Psoas muscle (tissue), 8 donors: ENCODE data around the gene NAA50. TPM values are rescaled to one million over a fixed set of nuclear protein-coding genes. Genes with fewer than 3 reads are reported as not detected.

Experiments
- ATAC-seq, 4 donors: fragments of 200-7000 bp; cut with Tn5 transposase; one replicate each; pipeline ENCODE4 v1.9.1; 2020; ENCODE audit warnings: moderate library complexity in 3 of 4, mild to moderate bottlenecking in 2 of 4
- DNase-seq, 2 donors: peaks; one replicate each; pipeline ENCODE4 v3.0.0-alpha.2; 2020
- H3K27ac ChIP-seq: fragments of 200-600 bp; one replicate; pipeline ENCODE4 v1.8.0; 2022
- H3K27me3 ChIP-seq, 3 donors: fragments of 200-600 bp in 1 of 3; one replicate each; pipeline versions ENCODE4 v1.6.1 to v1.8.0; 2013 to 2022; ENCODE audit warnings: low read length in 2 of 3, mild to moderate bottlenecking in 2 of 3, moderate library complexity in 1 of 3; ENCODE audit not compliant: insufficient read depth in 3 of 3
- H3K36me3 ChIP-seq, 2 donors: fragments of 200-600 bp in 1 of 2; one replicate each; pipeline versions ENCODE4 v1.6.1 to v1.8.0; 2013 to 2022; ENCODE audit warnings: low read depth in 1 of 2, mild to moderate bottlenecking in 1 of 2, moderate library complexity in 1 of 2; ENCODE audit not compliant: insufficient read depth in 1 of 2
- H3K4me1 ChIP-seq: fragments of 200-600 bp; one replicate; pipeline ENCODE4 v1.8.0; 2022
- H3K4me3 ChIP-seq: fragments of 200-600 bp; one replicate; pipeline ENCODE4 v1.8.0; 2022; ENCODE audit warnings: mild to moderate bottlenecking
- H3K9me3 ChIP-seq: fragments of 200-600 bp; one replicate; pipeline ENCODE4 v1.8.0; 2022
- CTCF ChIP-seq: fragments of 200-600 bp; IDR thresholded peaks from one replicate; pipeline ENCODE4 v1.8.0; 2022; ENCODE audit warnings: antibody characterized with exemption
- WGBS, 3 donors: extraction: QIAGEN DNeasy Blood & Tissue Kit; methylation state at CpG; one replicate each; pipeline versions ENCODE4 v1.1.6 to v1.1.7; 2013; 5-methylcytosine and 5-hydroxymethylcytosine counted together
- intact Hi-C, 2 donors: fragments of 100-400 bp; cut with DNase I; formaldehyde crosslinking; loops; one replicate each; pipeline versions ENCODE4 v1.11.0 to v1.14.2; 2022
- polyA plus RNA-seq, 3 donors: library from polyadenylated mRNA; stranded (reverse); fragments of 200-250 nt; gene quantifications; one replicate each; pipeline ENCODE4 v1.2.3, GENCODE V29; 2013
- total RNA-seq, 4 donors: library from RNA; stranded (reverse); fragmentation: NEBNext Ultra II Directional in 2 of 4; extraction: Animal tissue kit (Norgen Biotek cat#: 25700) in 2 of 4; gene quantifications; one replicate each; pipeline versions ENCODE4 v1.2.1 to v1.2.4, GENCODE V29; 2021 to 2023
- donor health status: healthy with polysubstance abuse.
- donor health status: DM: no; HTN: no; CAD: no; lungs with moderate emphysema.
- donor health status: Bipolar disorder and iron deficiency.
- donor health status: healthy.
- donor health status: DM: yes; HTN: yes; CAD: no.
- donor health status: DM: no; HTN: no; CAD: no.
- donor health status: DM: no; HTN: no; CAD: no.
- donor health status: DM: yes; HTN: yes; CAD: no.

NAA50 gene
- total and polyA plus RNA-seq, 7 donors, result 144 to 495 (median 265) TPM

- intact Hi-C loops, result loop anchor here (5.0 to 10.0 kb wide), 4 partner anchors 91 to 232 kb away; partner anchors contain the start of genes GRAMD1C (in 1 of the 2) and SPICE1 (in 1 of the 2)
- Histone ChIP-seq H3K4me3 (peak within 1 kb of the TSS; percentile 89), H3K9me3 (no peaks in the 10 kb centered on the region), H3K27me3 (no peaks in the 10 kb centered on the region), H3K4me1 (peaks cover 53% of the 10 kb centered on the region), H3K27ac (peak within 1 kb of the TSS; percentile 99), H3K36me3 (no peaks in the 10 kb centered on the region)
- TF ChIP-seq CTCF, result no peak
- WGBS, 3 donors, result 0 to 1% (median 1%) methylated on average over 32 to 34 of the region's 34 CpGs
- peak; percentile 88 to 93 for DNase-seq
- peak; percentile 77 to 81 (median 80) for ATAC-seq
Observed at GRCh38 chr3:113746548-113747282, 666 bp upstream of the NAA50 start, which contains the start of gene ATP6V1A. Gene ATP6V1A, plus strand, starts transcription at chr3:113747035. Its CDS starts 31,719 bp downstream, at chr3:113778754.

GRCh38 chr3:113744941-113745755, 901 bp downstream of the NAA50 start:
- peak overlapping the region; percentile 89 for H3K4me3 ChIP-seq
- peak; percentile 76 to 80 (median 78) for ATAC-seq
- H3K27me3 ChIP-seq, result no peaks in the 10 kb centered on the region
- 0 to 1% (median 1%) methylated on average over 35 of the region's 35 CpGs for WGBS, 3 donors
- intact Hi-C loops, result loop anchor here (2.0 to 10.0 kb wide), 8 partner anchors 48 to 248 kb away; partner anchors contain the start of genes USF3 (in 2 of the 2), GRAMD1C (in 1 of the 2) and SPICE1 (in 1 of the 2)
- no peaks in the 10 kb centered on the region for H3K9me3 ChIP-seq
- peak overlapping the region; percentile 99 for H3K27ac ChIP-seq
- peaks cover 63% of the 10 kb centered on the region for H3K4me1 ChIP-seq
- TF ChIP-seq CTCF, result peak; percentile 53
- no peaks in the 10 kb centered on the region for H3K36me3 ChIP-seq
- peak; percentile 67 to 86 for DNase-seq

- H3K4me1 ChIP-seq, result peaks cover 66% of the 10 kb centered on the region
- H3K9me3 ChIP-seq, result no peaks in the 10 kb centered on the region
- no peaks in the 10 kb centered on the region for H3K27me3 ChIP-seq
- TF ChIP-seq CTCF, result no peak
- intact Hi-C loops, result loop anchor here (5.0 to 10.0 kb wide), 5 partner anchors 46 to 246 kb away; partner anchors contain the start of genes SPICE1 (in 1 of the 2) and USF3 (in 1 of the 2)
- ATAC-seq (no peak), DNase-seq (no peak)
- H3K4me3 ChIP-seq, result peak overlapping the region; percentile 89
- H3K36me3 ChIP-seq, result no peaks in the 10 kb centered on the region
- peak overlapping the region; percentile 43 for H3K27ac ChIP-seq
- WGBS, 3 donors, result 38 to 59% (median 55%) methylated on average over 7 of the region's 7 CpGs
Observed at GRCh38 chr3:113743006-113743630, 2.9 kb downstream of the NAA50 start.

- H3K27ac ChIP-seq, result peak overlapping the region; percentile 39
- DNase-seq, result no peak
- no peak for TF ChIP-seq CTCF
- no peak for ATAC-seq
- WGBS, 3 donors, result 63 to 64% (median 64%) methylated on average over 1 of the region's 1 CpG
- peak overlapping the region; percentile 33 for H3K4me3 ChIP-seq
- no peaks in the 10 kb centered on the region for H3K9me3 ChIP-seq
- H3K27me3 ChIP-seq, result no peaks in the 10 kb centered on the region
- H3K4me1 ChIP-seq, result peaks cover 77% of the 10 kb centered on the region
- intact Hi-C loops, result loop anchor here (5.0 to 10.0 kb wide), 5 partner anchors 44 to 244 kb away; partner anchors contain the start of genes SPICE1 (in 1 of the 2) and USF3 (in 1 of the 2)
- H3K36me3 ChIP-seq, result no peaks in the 10 kb centered on the region
Observed at GRCh38 chr3:113741620-113742019, 4.4 kb downstream of the NAA50 start.
